Measurements from ENCODE around the gene CLTA. TPM values are rescaled to one million over a fixed set of nuclear protein-coding genes. Genes with fewer than 3 reads are reported as not detected.

CLTA gene
- total RNA-seq, 2 donors from 2014 or later = 210 to 259 TPM

DNA sequence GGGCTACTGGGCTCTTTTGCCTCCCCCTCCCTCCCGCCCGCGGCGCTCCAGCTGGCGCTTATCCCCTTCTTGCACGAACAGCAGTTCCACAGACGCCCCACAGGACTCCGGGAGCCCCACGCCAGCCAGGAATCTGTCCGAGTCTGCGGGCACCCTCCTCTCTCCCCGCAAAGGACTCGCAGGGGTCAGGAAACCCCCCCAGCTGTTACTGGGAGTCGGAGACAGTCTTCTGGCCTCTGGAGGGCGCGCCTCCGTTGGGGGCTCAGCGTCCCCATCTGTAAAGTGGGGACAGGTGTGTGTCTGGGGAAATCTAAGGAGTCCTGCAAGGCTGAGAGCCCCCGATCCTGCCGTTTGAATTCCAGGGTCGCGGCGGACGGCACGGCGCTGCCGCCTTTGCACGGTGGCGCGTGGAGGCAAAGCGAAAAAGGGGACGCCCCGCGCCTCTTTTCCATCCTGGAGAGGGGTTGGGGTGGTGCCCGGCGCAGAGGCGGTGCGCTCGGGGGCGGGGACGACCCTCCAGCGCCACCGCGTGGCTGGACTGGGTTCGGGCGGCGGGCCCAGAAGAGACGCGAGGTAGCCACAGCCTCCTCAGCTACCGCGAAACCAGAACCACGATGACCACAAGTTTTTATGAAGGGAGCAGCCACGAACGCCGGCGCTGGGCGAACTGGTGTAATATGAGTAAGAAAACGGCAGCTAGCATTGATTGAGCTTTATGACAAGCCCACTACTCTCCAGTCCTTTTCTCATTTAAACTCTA is 24.4 kb upstream of the CLTA start:
- 6% methylated on average over 56 of the region's 58 CpGs for WGBS
- Histone ChIP-seq H3K27me3 (replicated peaks; ENCODE audit: insufficient read depth) (no peaks in the 10 kb centered on the region), H3K27ac (peak overlapping the region; percentile 61 to 68), H3K9me3 (no peaks in the 10 kb centered on the region), H3K4me1 (replicated peaks) (peaks cover 3% of the 10 kb centered on the region), H3K36me3 (no peaks in the 10 kb centered on the region), H3K4me3 (peak overlapping the region; percentile 34 to 40)
- no peak for TF ChIP-seq POLR2A (IDR thresholded peaks at IDR 0.05)
- peak; percentile 89 to 94 (median 93) for TF ChIP-seq CTCF (IDR thresholded peaks at IDR 0.05)
- TF ChIP-seq POLR2AphosphoS5 (IDR thresholded peaks at IDR 0.05) = peak; percentile 58
- intact Hi-C loops (cut with DNase I) = loop anchor here (2.0 to 10.0 kb wide), 3 partner anchors 30 to 222 kb away; partner anchors contain the start of gene GLIPR2
- DNase-seq (ENCODE audit: low spot score) = peak; percentile 76

GRCh38 chr9:36169166-36169565 is 21.6 kb upstream of the CLTA start, which contains the start of gene CCIN:
Gene CCIN, plus strand, starts transcription at chr9:36169388. Its CDS starts 115 bp downstream, at chr9:36169503.
- no peak within 1 kb of the TSS for H3K4me3 ChIP-seq
- no peak for DNase-seq (ENCODE audit: low spot score)
- TF ChIP-seq POLR2A (IDR thresholded peaks at IDR 0.05) (no peak), CTCF (IDR thresholded peaks at IDR 0.05) (no peak), POLR2AphosphoS5 (IDR thresholded peaks at IDR 0.05) (no peak)
- peaks cover 3% of the 10 kb centered on the region for H3K4me1 ChIP-seq (replicated peaks)
- no peaks in the 10 kb centered on the region for H3K27me3 ChIP-seq (replicated peaks; ENCODE audit: insufficient read depth)
- intact Hi-C loops (cut with DNase I) = loop anchor here (10.0 kb wide), 1 partner anchor 224 kb away; no protein-coding TSS in a partner anchor
- H3K9me3 ChIP-seq = no peaks in the 10 kb centered on the region
- 92% methylated on average over 6 of the region's 6 CpGs for WGBS
- no peaks in the 10 kb centered on the region for H3K36me3 ChIP-seq
- no peak within 1 kb of the TSS for H3K27ac ChIP-seq

DNA sequence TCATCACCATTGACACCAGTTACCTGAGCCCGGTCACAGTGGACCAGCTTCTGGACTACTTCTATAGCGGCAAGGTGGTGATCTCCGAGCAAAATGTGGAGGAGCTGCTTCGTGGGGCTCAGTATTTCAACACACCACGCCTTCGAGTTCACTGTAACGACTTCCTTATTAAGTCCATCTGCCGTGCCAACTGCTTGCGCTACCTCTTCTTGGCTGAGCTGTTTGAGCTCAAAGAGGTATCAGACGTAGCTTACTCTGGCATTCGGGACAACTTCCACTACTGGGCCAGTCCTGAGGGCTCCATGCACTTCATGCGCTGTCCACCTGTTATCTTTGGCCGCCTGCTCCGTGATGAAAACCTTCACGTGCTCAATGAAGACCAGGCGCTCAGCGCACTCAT is 21.0 kb upstream of the CLTA start:
- no peaks in the 10 kb centered on the region for H3K27me3 ChIP-seq (replicated peaks; ENCODE audit: insufficient read depth)
- TF ChIP-seq CTCF (IDR thresholded peaks at IDR 0.05) (no peak), POLR2A (IDR thresholded peaks at IDR 0.05) (no peak), POLR2AphosphoS5 (IDR thresholded peaks at IDR 0.05) (no peak)
- H3K36me3 ChIP-seq = no peaks in the 10 kb centered on the region
- no peak for DNase-seq (ENCODE audit: low spot score)
- 94% methylated on average over 17 of the region's 17 CpGs for WGBS
- peaks cover 3% of the 10 kb centered on the region for H3K4me1 ChIP-seq (replicated peaks)
- no peak overlapping the region for H3K4me3 ChIP-seq
- intact Hi-C loops (cut with DNase I) = loop anchor here (10.0 kb wide), 1 partner anchor 225 kb away; no protein-coding TSS in a partner anchor
- no peaks in the 10 kb centered on the region for H3K9me3 ChIP-seq
- no peak overlapping the region for H3K27ac ChIP-seq

GRCh38 chr9:36170531-36170930 is 20.2 kb upstream of the CLTA start:
- H3K36me3 ChIP-seq = no peaks in the 10 kb centered on the region
- intact Hi-C loops (cut with DNase I) = no loop called here
- no peak overlapping the region for H3K27ac ChIP-seq
- peaks cover 3% of the 10 kb centered on the region for H3K4me1 ChIP-seq (replicated peaks)
- TF ChIP-seq CTCF (IDR thresholded peaks at IDR 0.05) = no peak
- no peak for TF ChIP-seq POLR2AphosphoS5 (IDR thresholded peaks at IDR 0.05)
- no peak for TF ChIP-seq POLR2A (IDR thresholded peaks at IDR 0.05)
- DNase-seq (ENCODE audit: low spot score) = no peak
- 94% methylated on average over 13 of the region's 13 CpGs for WGBS
- no peaks in the 10 kb centered on the region for H3K9me3 ChIP-seq
- H3K4me3 ChIP-seq = no peak overlapping the region
- no peaks in the 10 kb centered on the region for H3K27me3 ChIP-seq (replicated peaks; ENCODE audit: insufficient read depth)

- TF ChIP-seq POLR2AphosphoS5 (IDR thresholded peaks at IDR 0.05) (no peak), POLR2A (IDR thresholded peaks at IDR 0.05) (no peak), CTCF (IDR thresholded peaks at IDR 0.05) (no peak)
- intact Hi-C loops (cut with DNase I) = no loop called here
- no peaks in the 10 kb centered on the region for H3K27me3 ChIP-seq (replicated peaks; ENCODE audit: insufficient read depth)
- WGBS = 100% methylated on average over 2 of the region's 2 CpGs
- H3K4me3 ChIP-seq = no peak overlapping the region
- no peaks in the 10 kb centered on the region for H3K4me1 ChIP-seq (replicated peaks)
- no peak for DNase-seq (ENCODE audit: low spot score)
- no peaks in the 10 kb centered on the region for H3K36me3 ChIP-seq
- H3K27ac ChIP-seq = no peak overlapping the region
- H3K9me3 ChIP-seq = no peaks in the 10 kb centered on the region
Observed at GRCh38 chr9:36173861-36174260, 16.9 kb upstream of the CLTA start.

All from prostate gland (tissue), 2 donors.